NCI-H69 (cell line): ENCODE data around the gene NUDT14.
A peak's percentile ranks its signal among the peaks of the same experiment; 100 is the strongest.

Experiments used
- DNase-seq: peaks from one replicate; lab custom pipeline; 2025; lab: John Stamatoyannopoulos, UW

NUDT14 gene

GRCh38 chr14:105135700-105136395, 45.3 kb downstream of the NUDT14 start:
- DNase-seq = no peak

- no peak for DNase-seq
Observed at GRCh38 chr14:105132921-105133654, 48.0 kb downstream of the NUDT14 start.

GRCh38 chr14:105131241-105131640, 49.9 kb downstream of the NUDT14 start:
- DNase-seq = no peak

GRCh38 chr14:105128059-105128458, 53.1 kb downstream of the NUDT14 start:
- DNase-seq = no peak

GRCh38 chr14:105126981-105127329, 54.2 kb downstream of the NUDT14 start:
- DNase-seq = peak; percentile 37

GRCh38 chr14:105126126-105126980, 54.8 kb downstream of the NUDT14 start:
- no peak for DNase-seq

- no peak for DNase-seq
Observed at GRCh38 chr14:105124823-105125222, 56.3 kb downstream of the NUDT14 start.

- DNase-seq = no peak
Observed at GRCh38 chr14:105123981-105124765, 56.9 kb downstream of the NUDT14 start.

- DNase-seq = no peak
Observed at GRCh38 chr14:105123064-105123665, 57.9 kb downstream of the NUDT14 start.
